Chondrocyte (in vitro differentiated cells): ENCODE results near the gene CPB2. TPM values are rescaled to one million over a fixed set of nuclear protein-coding genes. Genes with fewer than 3 reads are reported as not detected.

ENCODE experiments used
- DNase-seq: peaks from one replicate; pipeline ENCODE4 v3.0.0; 2021; ENCODE audit warnings: mixed read lengths, low spot score
- H3K27ac Mint-ChIP-seq: one replicate; pipeline ENCODE4 v1.8.0; 2021; ENCODE audit warnings: mild to moderate bottlenecking, moderate library complexity, mixed read lengths; ENCODE audit not compliant: unreplicated experiment
- H3K27me3 Mint-ChIP-seq: 2 replicates; pipeline ENCODE4 v1.8.0; 2021; ENCODE audit warnings: low read depth, mixed read lengths
- H3K36me3 Mint-ChIP-seq: 2 replicates; pipeline ENCODE4 v1.8.0; 2021; ENCODE audit warnings: low read depth, mixed read lengths
- H3K4me1 Mint-ChIP-seq: 2 replicates; pipeline ENCODE4 v1.8.0; 2021; ENCODE audit warnings: low read depth, mild to moderate bottlenecking, mixed read lengths
- H3K4me3 Mint-ChIP-seq: one replicate; pipeline ENCODE4 v1.8.0; 2021; ENCODE audit warnings: mild to moderate bottlenecking, moderate library complexity, mixed read lengths; ENCODE audit not compliant: unreplicated experiment
- H3K9me3 Mint-ChIP-seq: 2 replicates; pipeline ENCODE4 v1.8.0; 2021; ENCODE audit warnings: low read depth, mixed read lengths
- CTCF ChIP-seq: fragments of 200-600 bp; sonication (generic); IDR thresholded peaks from 2 replicates; pipeline ENCODE4 v1.5.0; 2021; ENCODE audit warnings: antibody characterized with exemption, mild to moderate bottlenecking, moderate library complexity
- long read RNA-seq: library from polyadenylated mRNA; stranded (forward); transcript quantifications from one replicate; pipeline ENCODE4 v2.0.0, GENCODE V29; 2021
- total RNA-seq: library from RNA; stranded (reverse); gene quantifications from 3 replicates; pipeline ENCODE4 v1.2.1, GENCODE V29; 2021

CPB2 gene
- total RNA-seq, result not detected in 3 replicates
- long read RNA-seq, result 0 reads

GRCh38 chr13:46104868-46105267 lies at the start of gene CPB2:
Gene CPB2, minus strand, starts transcription at chr13:46105033. Its CDS starts 24 bp downstream, at chr13:46105009.
- Mint-ChIP-seq H3K36me3 (no peaks in the 10 kb centered on the region), H3K4me1 (peaks cover 8% of the 10 kb centered on the region), H3K27ac (no peak within 1 kb of the TSS), H3K27me3 (peaks cover 2% of the 10 kb centered on the region), H3K9me3 (no peaks in the 10 kb centered on the region), H3K4me3 (no peak within 1 kb of the TSS)
- TF ChIP-seq CTCF, result no peak
- no peak for DNase-seq

GRCh38 chr13:46154136-46154801 lies 49.4 kb upstream of the CPB2 start:
- Mint-ChIP-seq H3K27me3 (peaks cover 3% of the 10 kb centered on the region), H3K27ac (no peak overlapping the region), H3K4me3 (no peak overlapping the region), H3K4me1 (peaks cover 8% of the 10 kb centered on the region), H3K36me3 (no peaks in the 10 kb centered on the region), H3K9me3 (no peaks in the 10 kb centered on the region)
- DNase-seq, result no peak
- TF ChIP-seq CTCF, result no peak

- Mint-ChIP-seq H3K9me3 (no peaks in the 10 kb centered on the region), H3K36me3 (no peaks in the 10 kb centered on the region), H3K27me3 (peaks cover 4% of the 10 kb centered on the region), H3K27ac (no peak overlapping the region), H3K4me3 (no peak overlapping the region), H3K4me1 (peaks cover 8% of the 10 kb centered on the region)
- DNase-seq, result no peak
- no peak for TF ChIP-seq CTCF
Observed at GRCh38 chr13:46152627-46153328, 47.9 kb upstream of the CPB2 start.

- Mint-ChIP-seq H3K4me1 (peaks cover 8% of the 10 kb centered on the region), H3K4me3 (no peak overlapping the region), H3K27ac (no peak overlapping the region), H3K27me3 (peaks cover 4% of the 10 kb centered on the region), H3K36me3 (no peaks in the 10 kb centered on the region), H3K9me3 (no peaks in the 10 kb centered on the region)
- TF ChIP-seq CTCF, result no peak
- DNase-seq, result no peak
Observed at GRCh38 chr13:46150134-46150693, 45.4 kb upstream of the CPB2 start.

GRCh38 chr13:46149272-46150133 lies 44.7 kb upstream of the CPB2 start:
- H3K36me3 Mint-ChIP-seq, result no peaks in the 10 kb centered on the region
- H3K4me1 Mint-ChIP-seq, result peaks cover 6% of the 10 kb centered on the region
- H3K27me3 Mint-ChIP-seq, result peaks cover 4% of the 10 kb centered on the region
- TF ChIP-seq CTCF, result no peak
- H3K9me3 Mint-ChIP-seq, result no peaks in the 10 kb centered on the region
- no peak overlapping the region for H3K4me3 Mint-ChIP-seq
- DNase-seq, result no peak
- no peak overlapping the region for H3K27ac Mint-ChIP-seq
